ENCODE results near the gene FAM47E.
"Not testable (repeated sequence)": the region's sequence is repeated elsewhere in the genome, so short reads cannot be mapped to it uniquely, and the experiment has no call there.

Gene FAM47E

DNA sequence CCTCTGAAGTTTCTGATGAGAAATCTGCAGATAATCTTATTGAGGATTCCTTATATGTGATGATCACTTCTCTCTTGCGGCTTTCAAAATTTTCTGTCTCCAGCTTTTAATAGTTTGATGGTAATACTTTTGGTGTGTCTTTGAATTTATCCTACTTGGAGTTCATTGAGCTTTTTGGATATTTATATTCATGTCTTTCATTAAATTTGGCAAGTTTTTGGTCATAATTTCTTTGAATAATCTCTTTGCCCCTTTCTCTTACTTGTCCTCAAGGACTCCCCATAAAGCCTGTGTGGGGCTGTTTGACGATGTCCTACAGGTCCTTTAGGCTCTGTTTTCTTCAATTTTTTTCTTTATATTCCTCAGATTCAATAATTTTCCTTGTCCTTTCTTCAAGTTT lies 11.3 kb upstream of the FAM47E start:
- POLR2A ChIA-PET (ENCODE audit: low non-redundant PET), result no interaction called here
- CTCF ChIA-PET, result no interaction called here
- TF ChIP-seq, protein P1, sequence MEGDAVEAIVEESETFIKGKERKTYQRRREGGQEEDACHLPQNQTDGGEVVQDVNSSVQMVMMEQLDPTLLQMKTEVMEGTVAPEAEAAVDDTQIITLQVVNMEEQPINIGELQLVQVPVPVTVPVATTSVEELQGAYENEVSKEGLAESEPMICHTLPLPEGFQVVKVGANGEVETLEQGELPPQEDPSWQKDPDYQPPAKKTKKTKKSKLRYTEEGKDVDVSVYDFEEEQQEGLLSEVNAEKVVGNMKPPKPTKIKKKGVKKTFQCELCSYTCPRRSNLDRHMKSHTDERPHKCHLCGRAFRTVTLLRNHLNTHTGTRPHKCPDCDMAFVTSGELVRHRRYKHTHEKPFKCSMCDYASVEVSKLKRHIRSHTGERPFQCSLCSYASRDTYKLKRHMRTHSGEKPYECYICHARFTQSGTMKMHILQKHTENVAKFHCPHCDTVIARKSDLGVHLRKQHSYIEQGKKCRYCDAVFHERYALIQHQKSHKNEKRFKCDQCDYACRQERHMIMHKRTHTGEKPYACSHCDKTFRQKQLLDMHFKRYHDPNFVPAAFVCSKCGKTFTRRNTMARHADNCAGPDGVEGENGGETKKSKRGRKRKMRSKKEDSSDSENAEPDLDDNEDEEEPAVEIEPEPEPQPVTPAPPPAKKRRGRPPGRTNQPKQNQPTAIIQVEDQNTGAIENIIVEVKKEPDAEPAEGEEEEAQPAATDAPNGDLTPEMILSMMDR (conservative IDR thresholded peaks at IDR 0.05; ENCODE audit: low read depth), result no peak
- no peak overlapping the region for H3K27ac ChIP-seq
- DNase-seq (ENCODE audit: low spot score), result no peak

DNA sequence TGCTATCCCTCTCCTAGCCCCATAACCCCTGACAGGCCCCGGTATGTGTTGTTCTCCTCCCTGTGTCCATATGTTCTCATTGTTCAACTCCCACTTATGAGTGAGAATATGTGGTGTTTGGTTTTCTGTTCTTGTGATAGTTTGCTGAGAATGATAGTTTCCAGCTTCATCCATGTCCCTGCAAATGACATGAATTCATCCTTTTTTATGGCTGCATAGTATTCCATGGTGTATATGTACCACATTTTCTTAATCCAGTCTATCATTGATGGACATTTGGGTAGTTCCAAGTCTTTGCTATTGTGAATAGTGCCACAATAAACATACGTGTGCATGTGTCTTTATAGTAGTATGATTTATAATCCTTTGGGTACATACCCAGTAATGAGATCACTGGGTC lies 7.6 kb upstream of the FAM47E start:
- POLR2A ChIA-PET (ENCODE audit: low non-redundant PET); CTCF ChIA-PET; DNase-seq (ENCODE audit: low spot score); H3K27ac ChIP-seq: not testable (repeated sequence)

DNA sequence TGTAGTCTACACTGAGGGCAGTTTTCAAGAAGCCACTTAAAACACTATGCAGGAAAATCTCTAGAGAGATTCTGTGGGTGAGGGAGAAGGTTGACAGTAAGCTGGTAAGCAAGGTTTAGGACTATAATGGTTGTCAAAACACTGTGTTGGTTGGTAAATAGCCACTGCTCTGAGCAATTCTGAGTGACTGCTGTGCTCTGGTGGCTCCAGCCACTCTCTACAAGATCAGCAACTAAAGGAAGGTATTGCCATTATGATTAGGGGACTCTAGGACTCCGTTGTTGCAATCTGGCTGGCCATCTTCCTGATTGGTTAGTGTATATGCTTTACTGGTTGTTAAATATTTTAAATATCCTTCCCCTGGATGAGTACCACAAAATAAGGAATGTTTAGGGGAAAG lies 5.5 kb upstream of the FAM47E start:
- ChIA-PET CTCF (no interaction called here), POLR2A (ENCODE audit: low non-redundant PET) (no interaction called here)
- no peak overlapping the region for H3K27ac ChIP-seq
- TF ChIP-seq, protein P1 (conservative IDR thresholded peaks at IDR 0.05; ENCODE audit: low read depth), result no peak
- no peak for DNase-seq (ENCODE audit: low spot score)

DNA sequence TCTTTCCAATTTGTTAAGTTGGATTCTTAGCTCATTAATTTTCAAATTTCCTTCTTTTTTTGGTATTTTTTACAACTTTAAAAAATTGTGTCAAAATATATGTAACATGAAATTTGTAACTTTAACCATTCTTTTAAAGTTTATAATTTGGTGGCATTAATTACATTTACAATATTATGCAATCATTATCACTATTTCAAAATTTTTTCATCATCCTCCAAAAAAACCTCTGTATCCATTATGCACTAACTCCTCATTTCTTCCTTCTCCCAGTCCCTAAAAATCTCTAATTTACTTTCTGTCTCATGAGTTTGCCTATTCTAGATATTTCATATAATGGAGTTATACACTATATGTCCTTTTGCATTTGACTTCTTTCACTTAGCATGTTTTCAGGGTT lies 4.7 kb upstream of the FAM47E start:
- no peak for DNase-seq (ENCODE audit: low spot score)
- ChIA-PET POLR2A (ENCODE audit: low non-redundant PET) (no interaction called here), CTCF (no interaction called here)
- H3K27ac ChIP-seq, result no peak overlapping the region
- TF ChIP-seq, protein P1 (conservative IDR thresholded peaks at IDR 0.05; ENCODE audit: low read depth), result no peak

DNA sequence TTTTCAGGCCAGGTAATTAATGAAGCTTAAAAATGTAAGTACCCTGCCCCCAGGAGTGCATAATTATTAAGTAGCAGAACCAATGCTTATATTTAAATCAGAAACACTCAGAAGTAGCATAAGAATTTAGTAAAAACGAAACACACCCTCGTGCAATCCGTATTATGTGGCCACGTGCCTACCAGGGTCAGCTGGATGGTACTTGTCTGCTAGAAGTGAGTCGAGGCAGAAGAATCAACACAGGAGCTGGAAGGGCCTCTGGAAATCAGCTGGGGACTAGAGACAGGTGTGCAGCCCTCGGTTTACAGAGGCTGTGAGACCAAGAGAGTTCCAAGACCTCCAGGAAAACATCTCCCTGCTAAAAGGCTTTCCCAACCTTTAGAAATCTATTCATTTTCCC lies 559 bp upstream of the FAM47E start:
- TF ChIP-seq, protein P1 (conservative IDR thresholded peaks at IDR 0.05; ENCODE audit: low read depth), result no peak
- H3K27ac ChIP-seq, result no peak overlapping the region
- POLR2A ChIA-PET (ENCODE audit: low non-redundant PET), result no interaction called here
- DNase-seq (ENCODE audit: low spot score), result peak; percentile 8
- CTCF ChIA-PET, result interaction anchor here (1.0 to 1.8 kb wide), 3 partner anchors 10 to 71 kb away, joined by 3 to 7 read pairs (median 6); no protein-coding TSS in a partner anchor

DNA sequence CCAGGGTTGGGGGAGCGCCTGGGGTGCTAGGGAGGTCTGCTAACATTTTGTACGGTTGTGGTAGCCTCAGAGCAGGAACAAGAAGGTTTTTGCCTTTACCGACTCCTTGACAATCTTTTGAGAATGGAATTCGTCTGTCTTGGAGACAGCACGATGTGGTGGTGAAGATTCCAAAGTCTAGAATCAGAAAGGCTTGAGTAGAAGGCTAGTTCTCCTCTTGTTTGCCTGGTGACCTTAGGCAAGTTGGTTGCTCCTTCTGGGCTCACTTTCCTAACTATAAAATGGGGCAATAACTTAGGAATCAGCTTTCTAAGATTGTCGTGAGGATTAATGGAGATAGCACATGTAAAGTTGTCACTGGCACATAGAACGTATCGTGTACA lies 741 bp downstream of the FAM47E start:
- no peak for DNase-seq (ENCODE audit: low spot score)
- CTCF ChIA-PET, result interaction anchor here (1.8 kb wide), 1 partner anchor 72 kb away, joined by 7 read pairs; no protein-coding TSS in a partner anchor

DNA sequence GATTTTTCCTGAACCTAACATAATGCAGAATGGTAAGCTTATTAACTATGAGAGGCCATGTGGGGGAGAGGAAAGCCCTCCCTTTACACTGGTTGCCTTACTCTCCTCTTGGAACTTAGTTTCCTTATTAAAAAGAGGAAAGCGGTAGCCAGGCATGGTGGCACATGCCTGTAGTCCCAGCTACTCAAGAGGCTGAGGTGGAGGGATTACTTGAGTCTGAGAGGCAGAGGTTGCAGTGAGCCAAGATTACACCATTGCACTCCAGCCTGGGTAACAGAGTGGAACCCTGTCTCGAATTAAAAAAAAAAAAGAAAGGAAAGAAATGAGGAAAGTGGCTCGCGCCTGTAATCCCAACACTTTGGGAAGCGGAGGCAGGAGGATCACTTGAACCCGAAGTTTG lies 2.0 kb downstream of the FAM47E start:
- DNase-seq (ENCODE audit: low spot score), result no peak
- TF ChIP-seq, protein P1 (conservative IDR thresholded peaks at IDR 0.05; ENCODE audit: low read depth), result no peak
- ChIA-PET CTCF (interaction anchor here (0.6 kb wide), 1 partner anchor 15 kb away, joined by 3 read pairs; no protein-coding TSS in a partner anchor), POLR2A (ENCODE audit: low non-redundant PET) (no interaction called here)
- H3K27ac ChIP-seq, result no peak overlapping the region

More for the DNA sequence above, 741 bp downstream of the FAM47E start:
- TF ChIP-seq, protein P1 (conservative IDR thresholded peaks at IDR 0.05; ENCODE audit: low read depth), result no peak
- POLR2A ChIA-PET (ENCODE audit: low non-redundant PET), result no interaction called here
- H3K27ac ChIP-seq, result no peak overlapping the region
